Muscle of back (tissue), 11 donors: ENCODE results near the gene KIZ. TPM values are rescaled to one million over a fixed set of nuclear protein-coding genes. Genes with fewer than 3 reads are reported as not detected.
A peak's percentile ranks its signal among the peaks of the same experiment; 100 is the strongest.

ENCODE experiments used
- DNase-seq, 3 donors: peaks; one replicate each; pipeline versions ENCODE4 v3.0.0 to v3.0.0-alpha.2; 2013
- polyA plus RNA-seq, 10 donors: library from polyadenylated mRNA; unstranded; fragments of 120-200 nt; gene quantifications; one replicate each; pipeline ENCODE4 v1.2.1, GENCODE V29; 2013; ENCODE audit not compliant: insufficient read length in 10 of 10

KIZ gene
- polyA plus RNA-seq, 10 donors = 13.1 to 19.8 (median 15.9) TPM

GRCh38 chr20:21259346-21259745, 133.5 kb downstream of the KIZ start:
- DNase-seq = no peak

DNA sequence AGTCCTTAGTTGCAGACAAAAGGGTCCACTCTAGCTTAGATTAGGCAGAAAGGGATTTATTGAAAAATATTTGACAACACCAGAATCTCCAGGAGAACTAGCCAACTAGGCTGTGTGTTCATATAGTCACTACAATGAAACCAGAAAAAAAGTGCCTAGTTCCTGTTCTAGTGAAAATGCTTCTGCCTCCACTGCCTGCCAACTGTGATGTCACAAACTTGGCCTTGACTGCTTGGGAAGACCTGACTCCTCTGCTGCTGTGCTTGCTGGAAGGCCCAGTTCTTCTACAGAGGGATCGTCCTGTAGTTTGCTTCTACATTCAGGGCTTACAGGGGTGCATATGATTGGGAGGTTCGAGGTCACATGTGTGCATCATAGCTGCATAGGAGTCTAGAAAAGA, 136.9 kb downstream of the KIZ start:
- DNase-seq = peak in 2 of 3 donors; percentile 13 to 25

GRCh38 chr20:21265261-21266190, 139.6 kb downstream of the KIZ start:
- no peak for DNase-seq

DNA sequence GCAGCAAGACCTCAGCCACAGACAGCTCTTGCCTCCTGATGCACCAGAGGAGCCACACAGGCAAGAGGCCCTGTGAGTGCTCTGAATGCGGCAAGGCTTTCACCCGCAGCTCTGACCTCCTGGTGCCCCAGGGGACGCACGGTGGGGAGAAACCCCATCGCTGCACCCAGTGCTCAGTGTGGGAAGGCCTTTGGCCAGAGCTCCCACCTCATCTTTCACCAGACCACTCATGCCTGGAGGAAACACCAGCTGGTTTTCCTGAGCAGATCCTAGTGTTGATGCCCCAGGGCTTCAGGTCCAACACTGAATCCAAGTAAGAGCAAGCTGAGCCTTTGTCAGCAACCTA, 140.3 kb downstream of the KIZ start:
- DNase-seq = no peak

GRCh38 chr20:21269772-21270171, 143.9 kb downstream of the KIZ start:
- DNase-seq = no peak

DNA sequence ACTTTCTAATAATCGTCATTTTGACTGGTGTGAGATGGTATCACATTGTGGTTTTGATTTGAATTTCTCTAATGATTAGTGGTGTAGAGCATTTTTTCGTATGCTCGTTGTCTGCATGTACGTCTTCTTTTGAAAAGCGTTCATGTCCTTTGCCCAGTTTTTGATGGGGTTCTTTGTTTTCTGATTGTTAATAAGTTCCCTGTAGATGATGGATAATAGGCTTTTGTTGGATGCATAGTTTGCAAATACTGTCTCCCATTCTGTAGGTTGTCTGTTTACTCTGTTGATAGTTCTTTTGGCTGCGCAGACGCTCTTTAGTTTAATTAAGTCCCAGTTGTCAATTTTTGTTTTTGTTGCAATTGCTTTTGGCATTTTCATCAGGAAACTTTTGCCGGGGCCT, 144.9 kb downstream of the KIZ start:
- no peak for DNase-seq

DNA sequence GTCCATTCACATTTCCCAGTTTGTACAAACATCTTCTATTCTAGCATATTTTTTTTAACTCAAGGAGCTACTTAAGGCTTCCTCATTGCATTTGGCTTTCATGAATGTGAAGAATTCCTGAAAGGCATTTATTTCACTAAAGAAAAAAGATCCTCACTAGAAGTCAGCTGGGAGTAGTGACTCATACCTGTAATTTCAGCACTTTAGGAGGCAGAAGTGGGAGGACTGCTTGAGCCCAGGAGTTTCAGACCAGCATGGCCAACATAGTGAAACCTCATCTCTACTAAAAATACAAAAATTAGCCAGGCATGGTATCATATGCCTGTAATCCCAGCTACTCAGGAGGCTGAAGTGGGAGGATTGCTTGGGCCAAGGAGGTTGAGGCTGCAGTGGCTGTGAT, 146.4 kb downstream of the KIZ start:
- DNase-seq = no peak

DNA sequence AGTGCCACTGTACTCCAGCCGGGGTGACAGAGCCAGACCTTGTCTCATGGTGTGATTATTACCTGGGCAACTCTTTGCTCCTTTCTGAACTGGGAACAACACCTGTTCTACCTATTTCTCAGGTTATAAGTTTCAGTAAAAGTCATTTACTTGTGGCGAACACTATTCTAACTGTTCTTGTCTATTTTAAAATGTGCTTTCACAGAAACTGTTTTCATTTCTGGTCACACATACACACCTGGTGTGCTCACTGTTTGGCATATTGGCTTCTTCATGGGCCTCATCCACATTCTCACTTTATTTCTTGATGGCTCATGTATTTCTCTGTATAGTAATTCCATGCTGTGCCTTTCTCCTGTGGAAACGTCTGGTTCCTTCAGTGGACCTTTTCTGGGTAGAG, 146.8 kb downstream of the KIZ start:
- DNase-seq = no peak

DNA sequence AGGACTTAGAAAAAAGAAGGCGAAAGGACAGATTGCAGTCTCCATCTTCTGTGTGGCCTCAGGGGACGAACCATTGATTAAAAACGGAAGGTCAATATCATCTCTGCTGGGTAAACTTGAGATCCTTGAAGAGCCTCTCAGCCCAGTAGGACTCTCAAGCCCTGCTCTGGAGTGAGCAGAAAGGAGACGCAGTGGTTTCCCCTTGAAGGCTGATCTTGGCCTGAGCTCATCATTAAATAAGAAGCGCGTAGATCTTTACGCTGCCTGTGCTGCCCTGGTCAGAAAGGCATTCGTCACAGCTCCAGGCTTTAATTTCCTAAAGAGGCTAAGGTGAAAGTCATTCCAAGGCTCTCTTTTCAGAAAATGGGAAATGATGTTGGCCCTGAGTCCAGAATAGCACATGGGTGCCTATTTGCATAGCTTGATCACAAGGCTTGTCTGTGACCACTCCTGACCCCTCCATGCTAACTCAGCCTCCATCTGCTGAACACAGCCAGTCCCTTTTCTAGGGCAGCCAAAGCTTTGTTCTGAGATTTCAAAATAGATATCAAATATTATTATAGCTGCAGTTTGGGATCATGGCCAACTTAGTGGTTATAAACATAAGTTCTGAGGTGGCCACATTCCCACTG, 148.0 kb downstream of the KIZ start:
- DNase-seq = no peak

- DNase-seq = no peak
These were observed 152.9 kb downstream of the KIZ start for GRCh38 chr20:21278829-21279228.

DNA sequence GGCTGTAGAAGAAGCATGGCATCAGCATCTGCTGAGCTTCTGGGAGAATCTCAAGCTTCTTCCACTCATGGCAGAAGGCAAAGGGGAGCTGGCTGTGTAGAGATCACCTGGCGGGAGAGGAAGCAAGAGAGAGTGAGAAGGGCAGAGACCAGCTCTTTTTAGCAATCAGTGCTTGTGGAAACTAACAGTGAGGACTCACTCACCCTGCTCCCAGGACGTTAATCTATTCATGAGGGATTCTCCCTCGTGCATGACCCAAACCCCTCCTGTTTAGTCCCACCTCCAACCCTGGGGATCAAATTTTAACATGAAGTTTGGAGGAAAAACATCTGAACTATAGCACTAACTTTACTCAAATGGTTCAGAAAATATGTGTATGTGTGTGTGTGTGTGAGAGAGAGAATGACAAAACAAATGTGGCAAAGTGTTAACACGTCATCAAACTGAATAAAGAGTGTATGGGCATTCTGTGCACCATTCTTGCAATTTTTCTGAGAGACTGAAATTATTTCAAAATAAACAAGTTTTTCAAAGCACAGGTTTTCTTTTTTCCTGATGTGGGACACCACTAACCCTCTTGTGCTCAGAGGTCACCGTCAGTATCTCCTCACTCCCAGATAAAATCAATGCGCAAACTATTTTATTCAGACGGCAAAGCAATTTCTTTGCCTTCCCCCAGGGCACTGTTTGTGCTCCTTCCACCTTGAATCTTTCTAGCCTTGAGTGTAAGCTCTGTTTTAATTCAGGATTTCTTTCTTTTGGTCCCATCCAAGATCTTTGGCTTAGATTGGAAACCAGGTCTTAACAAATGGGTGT, 154.0 kb downstream of the KIZ start:
- DNase-seq = no peak

GRCh38 chr20:21280522-21281016, 154.7 kb downstream of the KIZ start:
- DNase-seq = no peak

- no peak for DNase-seq
These were observed 160.9 kb downstream of the KIZ start for GRCh38 chr20:21286775-21287174.

GRCh38 chr20:21288587-21289370, 162.9 kb downstream of the KIZ start:
- DNase-seq = no peak

DNA sequence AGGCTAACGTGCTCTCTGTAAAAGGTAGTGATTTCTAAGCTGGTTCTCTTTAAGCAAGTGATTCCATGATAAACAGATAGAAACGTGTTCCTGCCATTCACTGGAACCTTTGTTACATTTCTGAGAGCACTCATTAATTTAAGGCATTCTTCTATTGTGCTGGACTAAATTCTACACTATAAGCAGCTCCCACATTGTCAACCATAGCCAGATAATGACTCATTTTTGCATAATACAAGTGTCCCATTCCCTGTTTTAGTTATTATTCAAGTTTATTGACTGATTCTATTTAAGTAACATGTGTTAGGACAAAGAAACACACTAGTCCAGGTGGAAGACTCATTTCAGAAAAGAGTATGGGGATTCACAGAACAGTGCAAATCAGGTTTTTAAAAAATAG, 163.8 kb downstream of the KIZ start:
- DNase-seq = no peak

GRCh38 chr20:21291026-21291425, 165.1 kb downstream of the KIZ start:
- DNase-seq = no peak

- no peak for DNase-seq
These were observed 168.9 kb downstream of the KIZ start for GRCh38 chr20:21294755-21295154.
